C4-2B (cell line): Measurements from ENCODE around the gene C1orf50.

Experiments used
- CTCF ChIP-seq: fragments of 450-650 bp; conservative IDR thresholded peaks from 2 replicates; pipeline ENCODE4 v1.5.1; 2017; ENCODE audit warnings: mild to moderate bottlenecking
- ZFX ChIP-seq: fragments of 450-650 bp; IDR thresholded peaks from 2 replicates; pipeline ENCODE4 v1.6.1; 2017

GRCh38 chr1:42738678-42739226 lies 28.3 kb upstream of the C1orf50 start:
- TF ChIP-seq CTCF, result no peak
- TF ChIP-seq ZFX, result no peak
